ENCODE measurements around the gene VAT1L.

Gene VAT1L

DNA sequence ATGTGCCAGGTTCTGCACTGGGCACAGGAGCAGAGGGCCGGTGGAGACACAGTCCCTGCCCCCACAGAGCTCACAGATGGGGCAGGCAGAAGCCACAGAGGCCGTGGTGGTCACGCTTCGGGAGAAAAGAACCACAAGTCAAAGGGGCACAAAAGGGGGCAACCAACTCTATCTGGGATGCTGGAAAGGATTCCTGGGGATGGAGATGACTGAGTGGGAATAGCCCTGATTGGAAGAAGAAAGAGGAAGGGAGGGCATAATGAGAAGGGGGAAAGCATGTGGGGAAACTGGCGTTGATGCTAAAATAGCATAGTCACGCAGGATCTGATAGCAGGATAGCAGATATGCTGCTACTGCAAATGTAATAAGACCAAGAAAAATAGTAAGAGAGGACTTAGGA lies 69.7 kb downstream of the VAT1L start:
- no peak for DNase-seq (ENCODE audit: insufficient read length)
- no peak for TF ChIP-seq POLR2A (IDR thresholded peaks at IDR 0.05; ENCODE audit: low read depth, low read length)
- TF ChIP-seq POLR2AphosphoS5 (IDR thresholded peaks at IDR 0.05; ENCODE audit: low read depth, low read length) = no peak
- no peak for TF ChIP-seq TAF1 (IDR thresholded peaks at IDR 0.05; ENCODE audit: borderline replicate concordance, low read depth, low read length)
- no peak for FAIRE-seq

DNA sequence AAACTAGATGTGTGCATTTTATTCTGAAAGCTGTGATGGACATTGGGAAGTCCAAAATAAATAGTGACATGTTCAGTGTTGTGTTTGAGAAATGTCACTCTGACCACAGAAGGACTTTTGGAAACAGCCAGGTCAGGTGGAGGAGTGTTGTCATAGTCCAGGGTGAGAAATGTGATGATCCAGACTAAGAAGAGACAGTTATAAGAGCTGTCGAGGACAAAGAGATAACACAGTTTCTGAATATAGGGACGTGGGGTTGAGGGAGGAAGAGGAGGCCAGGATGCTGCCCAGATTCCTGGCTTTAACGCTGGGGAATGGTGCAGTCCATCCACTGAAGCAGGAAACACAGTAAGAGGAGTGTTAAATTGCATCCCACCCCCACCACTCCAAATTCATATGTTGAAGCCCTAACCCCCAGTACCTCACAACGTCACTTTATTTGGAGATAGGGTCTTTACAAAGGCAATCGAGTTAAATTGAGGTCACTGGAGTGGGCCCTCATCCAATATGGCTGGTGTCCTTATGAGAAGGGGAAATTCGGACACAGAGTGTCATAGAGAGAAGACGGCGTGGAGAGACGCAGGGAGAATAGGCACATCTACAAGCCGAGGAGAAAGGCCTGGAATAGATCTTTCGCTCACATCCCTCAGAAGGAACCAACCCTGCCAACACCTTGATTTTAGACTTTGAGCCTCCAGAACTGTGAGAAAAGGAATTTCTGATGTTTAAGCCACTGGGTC lies 71.3 kb downstream of the VAT1L start:
- FAIRE-seq = no peak

DNA sequence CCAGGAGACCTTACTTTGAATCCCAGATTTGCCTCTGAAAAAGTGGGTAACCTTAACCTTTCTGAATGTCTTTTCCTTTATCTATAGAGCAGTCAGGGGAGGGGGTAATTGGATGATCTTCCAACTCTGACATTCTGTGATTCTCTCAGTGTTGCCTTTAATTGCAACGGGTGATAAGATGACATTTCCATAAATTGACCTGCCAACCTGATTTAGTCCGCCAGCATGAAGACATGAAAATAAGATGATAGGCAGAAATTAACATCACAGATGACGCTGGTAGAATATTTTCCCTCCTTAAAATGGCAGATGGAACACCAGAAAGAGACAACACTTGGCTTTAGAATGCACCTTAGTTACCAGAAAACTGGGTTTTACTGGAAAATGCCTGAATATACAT lies 72.6 kb downstream of the VAT1L start:
- DNase-seq (ENCODE audit: insufficient read length) = no peak
- no peak for TF ChIP-seq TAF1 (IDR thresholded peaks at IDR 0.05; ENCODE audit: borderline replicate concordance, low read depth, low read length)
- TF ChIP-seq POLR2AphosphoS5 (IDR thresholded peaks at IDR 0.05; ENCODE audit: low read depth, low read length) = no peak
- TF ChIP-seq POLR2A (IDR thresholded peaks at IDR 0.05; ENCODE audit: low read depth, low read length) = no peak
- no peak for FAIRE-seq

More for the DNA sequence above, 71.3 kb downstream of the VAT1L start:
- DNase-seq (ENCODE audit: insufficient read length) = no peak
- TF ChIP-seq POLR2A (IDR thresholded peaks at IDR 0.05; ENCODE audit: low read depth, low read length) (no peak), POLR2AphosphoS5 (IDR thresholded peaks at IDR 0.05; ENCODE audit: low read depth, low read length) (no peak), TAF1 (IDR thresholded peaks at IDR 0.05; ENCODE audit: borderline replicate concordance, low read depth, low read length) (no peak)

DNA sequence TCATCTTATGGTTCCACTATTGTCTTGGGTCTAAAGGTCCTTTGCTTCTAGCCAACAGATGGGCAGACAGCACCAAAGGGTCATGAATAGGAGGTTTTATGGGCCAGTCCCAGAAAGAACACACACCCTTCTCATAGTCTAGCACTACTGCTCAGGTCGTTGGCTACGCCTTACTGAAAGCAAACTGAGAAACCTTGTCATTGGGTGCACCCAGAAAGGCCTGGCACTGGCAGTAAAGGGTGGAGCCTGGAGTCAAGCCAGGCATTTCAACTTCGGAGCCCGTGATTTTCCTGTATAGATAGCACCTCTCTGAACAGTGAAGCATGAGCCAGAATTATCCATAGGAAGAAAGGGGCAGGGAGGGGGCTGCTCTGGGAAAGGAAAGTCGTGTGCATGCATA lies 74.9 kb downstream of the VAT1L start:
- FAIRE-seq (no peak), DNase-seq (ENCODE audit: insufficient read length) (no peak)
- TF ChIP-seq POLR2A (IDR thresholded peaks at IDR 0.05; ENCODE audit: low read depth, low read length) (no peak), POLR2AphosphoS5 (IDR thresholded peaks at IDR 0.05; ENCODE audit: low read depth, low read length) (no peak)

DNA sequence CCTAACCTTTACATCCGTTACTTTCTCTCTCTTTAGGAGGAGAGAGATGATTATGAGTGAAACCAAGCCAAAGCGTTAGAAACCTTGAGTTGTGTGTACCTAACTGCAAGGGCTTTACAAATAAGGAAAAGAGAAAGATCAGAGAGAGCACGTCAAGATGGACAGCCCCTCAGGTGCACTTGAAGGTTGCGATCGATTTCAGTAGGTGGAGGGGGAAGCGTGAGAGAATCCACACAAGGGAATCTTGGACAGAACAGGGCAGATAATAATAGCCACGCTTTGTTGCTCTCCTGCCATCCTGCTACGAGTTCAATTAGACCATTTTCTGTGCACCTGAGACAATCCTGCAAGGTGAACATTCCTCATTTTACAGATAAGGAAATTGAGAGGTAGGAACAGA lies 78.4 kb downstream of the VAT1L start:
- no peak for FAIRE-seq
- no peak for DNase-seq (ENCODE audit: insufficient read length)
- TF ChIP-seq POLR2A (IDR thresholded peaks at IDR 0.05; ENCODE audit: low read depth, low read length) (no peak), TAF1 (IDR thresholded peaks at IDR 0.05; ENCODE audit: borderline replicate concordance, low read depth, low read length) (no peak), POLR2AphosphoS5 (IDR thresholded peaks at IDR 0.05; ENCODE audit: low read depth, low read length) (no peak)

DNA sequence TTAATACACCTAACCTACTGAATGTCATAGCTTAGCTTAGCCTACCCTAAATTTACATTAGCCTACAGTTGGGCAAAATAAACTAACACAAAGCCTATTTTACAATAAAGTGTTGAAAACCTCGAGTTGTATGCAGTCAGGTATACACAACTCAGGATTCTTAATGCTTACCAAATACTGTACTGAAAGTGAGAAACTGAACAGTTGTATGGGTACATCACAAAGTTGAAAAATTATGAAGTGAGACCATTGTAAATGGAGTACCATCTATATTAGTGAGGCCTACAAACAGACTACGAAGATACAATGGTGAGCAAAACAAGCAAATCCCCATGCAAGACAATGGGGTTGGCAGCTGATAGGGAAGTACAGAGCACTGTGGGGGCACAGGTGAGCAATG lies 79.7 kb downstream of the VAT1L start:
- DNase-seq (ENCODE audit: insufficient read length) (no peak), FAIRE-seq (no peak)
- TF ChIP-seq POLR2AphosphoS5 (IDR thresholded peaks at IDR 0.05; ENCODE audit: low read depth, low read length) (no peak), TAF1 (IDR thresholded peaks at IDR 0.05; ENCODE audit: borderline replicate concordance, low read depth, low read length) (no peak), POLR2A (IDR thresholded peaks at IDR 0.05; ENCODE audit: low read depth, low read length) (no peak)

DNA sequence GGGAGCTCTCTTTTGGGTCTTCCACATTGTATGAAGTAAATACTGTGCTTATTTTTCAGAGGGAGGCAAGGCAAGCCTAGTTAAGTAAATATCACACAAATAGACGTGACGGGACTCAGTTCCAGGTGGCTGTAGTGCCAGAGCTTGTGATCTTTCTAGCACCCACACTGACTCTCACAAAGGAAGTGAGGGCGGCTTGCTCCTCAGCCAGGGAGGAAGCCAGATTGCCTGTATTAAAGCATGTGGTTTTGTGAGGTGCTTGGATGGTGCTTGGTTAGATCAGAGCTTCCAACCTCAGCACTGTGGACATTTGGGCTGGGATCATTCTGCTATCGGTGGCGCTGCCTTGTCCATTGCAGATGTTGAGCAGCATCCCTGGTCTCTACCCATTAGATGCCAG lies 80.1 kb downstream of the VAT1L start:
- TF ChIP-seq POLR2A (IDR thresholded peaks at IDR 0.05; ENCODE audit: low read depth, low read length) (no peak), POLR2AphosphoS5 (IDR thresholded peaks at IDR 0.05; ENCODE audit: low read depth, low read length) (no peak), TAF1 (IDR thresholded peaks at IDR 0.05; ENCODE audit: borderline replicate concordance, low read depth, low read length) (no peak)
- FAIRE-seq = no peak
- peak; percentile 17 for DNase-seq (ENCODE audit: insufficient read length)

DNA sequence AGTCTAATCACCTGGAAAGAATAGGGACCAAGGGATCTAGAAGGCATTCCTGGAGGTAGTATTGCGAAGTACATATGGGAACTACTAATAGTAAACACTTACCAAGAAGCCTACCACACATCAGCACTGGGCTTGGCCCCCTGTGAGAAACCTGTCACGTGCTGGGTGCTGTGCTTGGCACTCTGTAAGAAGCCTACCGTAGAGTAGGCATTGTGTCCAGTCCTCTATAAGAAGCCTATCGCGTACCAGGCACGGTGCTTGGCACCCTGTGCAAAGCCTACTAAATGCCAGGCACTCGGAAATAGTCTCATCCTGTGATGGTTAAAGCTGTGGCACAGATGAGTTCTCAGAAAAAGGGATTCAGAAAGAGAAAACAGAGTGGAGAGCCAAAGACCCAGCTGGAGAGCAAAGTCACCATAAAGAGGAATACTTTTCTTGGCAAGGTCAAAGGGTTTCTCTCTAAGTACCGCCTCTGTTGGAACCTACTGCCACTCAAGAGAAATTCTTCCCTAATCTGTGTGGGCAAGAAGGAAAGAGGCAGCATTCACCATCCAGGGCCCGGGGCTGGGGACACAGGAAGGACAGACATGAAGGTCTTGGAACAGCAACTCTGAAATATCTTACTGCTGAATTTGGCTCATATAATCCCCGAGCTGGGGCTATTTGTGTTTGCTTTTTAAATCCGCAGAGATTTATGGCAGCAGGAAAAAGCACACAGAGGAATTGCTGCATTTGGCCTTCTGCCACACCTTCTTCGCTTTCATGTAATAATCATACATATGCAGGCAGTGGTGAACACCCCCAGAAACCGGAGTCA lies 81.8 kb downstream of the VAT1L start:
- FAIRE-seq (no peak), DNase-seq (ENCODE audit: insufficient read length) (no peak)
- no peak for TF ChIP-seq POLR2A (IDR thresholded peaks at IDR 0.05; ENCODE audit: low read depth, low read length)
- TF ChIP-seq POLR2AphosphoS5 (IDR thresholded peaks at IDR 0.05; ENCODE audit: low read depth, low read length) = no peak
- no peak for TF ChIP-seq TAF1 (IDR thresholded peaks at IDR 0.05; ENCODE audit: borderline replicate concordance, low read depth, low read length)

DNA sequence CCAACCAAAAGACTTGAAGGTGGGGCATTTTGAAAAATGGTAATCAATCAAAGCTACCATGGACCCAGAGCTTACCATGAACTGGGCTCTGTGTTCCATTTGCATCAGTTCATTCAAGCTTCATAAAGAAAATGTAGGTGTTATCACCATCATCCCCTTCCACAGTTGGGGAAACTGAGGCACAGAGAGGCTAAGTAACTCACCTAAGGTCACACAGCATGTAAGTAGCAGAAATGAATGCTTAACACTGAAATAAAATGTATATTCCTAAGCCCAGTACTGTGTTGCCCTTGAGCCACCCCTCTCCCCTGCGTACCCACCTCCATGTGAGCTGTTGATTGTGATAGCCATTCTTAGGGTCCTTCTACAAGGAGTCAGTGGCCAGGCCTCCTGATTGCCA lies 83.6 kb downstream of the VAT1L start:
- TF ChIP-seq TAF1 (IDR thresholded peaks at IDR 0.05; ENCODE audit: borderline replicate concordance, low read depth, low read length) (no peak), POLR2AphosphoS5 (IDR thresholded peaks at IDR 0.05; ENCODE audit: low read depth, low read length) (no peak), POLR2A (IDR thresholded peaks at IDR 0.05; ENCODE audit: low read depth, low read length) (no peak)
- FAIRE-seq (no peak), DNase-seq (ENCODE audit: insufficient read length) (no peak)

DNA sequence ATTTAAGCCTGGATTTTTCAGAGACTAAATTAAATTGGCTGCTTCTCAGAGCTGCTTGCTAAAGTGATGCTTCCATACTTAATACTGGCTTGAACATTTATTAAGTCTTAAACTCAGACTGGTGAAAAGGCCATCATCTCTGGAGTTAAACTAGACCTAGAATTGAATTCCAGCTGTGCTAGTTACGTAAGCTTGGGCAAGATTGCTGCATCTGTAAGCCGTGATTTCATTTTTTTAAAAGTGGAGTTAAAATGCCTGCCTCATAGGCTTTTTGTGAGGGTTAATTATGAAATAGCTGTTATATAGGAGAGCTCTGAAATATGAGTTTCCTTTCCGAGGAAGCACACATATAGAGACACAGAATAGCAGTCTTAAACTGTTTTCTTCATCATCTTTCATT lies 84.7 kb downstream of the VAT1L start:
- no peak for TF ChIP-seq TAF1 (IDR thresholded peaks at IDR 0.05; ENCODE audit: borderline replicate concordance, low read depth, low read length)
- no peak for TF ChIP-seq POLR2AphosphoS5 (IDR thresholded peaks at IDR 0.05; ENCODE audit: low read depth, low read length)
- TF ChIP-seq POLR2A (IDR thresholded peaks at IDR 0.05; ENCODE audit: low read depth, low read length) = no peak
- FAIRE-seq = no peak
- DNase-seq (ENCODE audit: insufficient read length) = no peak

DNA sequence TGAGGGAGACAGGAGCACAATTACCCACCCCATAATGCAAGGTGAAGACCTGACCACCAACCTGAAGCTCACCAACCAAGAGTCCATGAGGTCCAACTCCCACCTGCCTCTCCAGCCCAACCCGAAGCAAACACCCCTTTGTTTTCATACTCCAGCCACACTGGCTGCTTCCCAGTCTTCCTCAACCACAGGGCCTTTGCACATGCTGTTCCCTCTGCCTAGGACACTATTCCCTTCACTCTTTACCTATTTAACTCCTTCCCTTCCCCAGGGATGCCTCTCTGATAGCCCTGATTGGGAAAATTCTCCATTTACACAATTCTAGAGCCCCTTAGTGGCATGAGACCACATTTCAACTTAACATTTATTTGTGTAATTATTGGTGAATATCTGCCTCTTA lies 86.0 kb downstream of the VAT1L start:
- no peak for DNase-seq (ENCODE audit: insufficient read length)
- FAIRE-seq = no peak
- TF ChIP-seq POLR2AphosphoS5 (IDR thresholded peaks at IDR 0.05; ENCODE audit: low read depth, low read length) (no peak), TAF1 (IDR thresholded peaks at IDR 0.05; ENCODE audit: borderline replicate concordance, low read depth, low read length) (no peak), POLR2A (IDR thresholded peaks at IDR 0.05; ENCODE audit: low read depth, low read length) (no peak)

DNA sequence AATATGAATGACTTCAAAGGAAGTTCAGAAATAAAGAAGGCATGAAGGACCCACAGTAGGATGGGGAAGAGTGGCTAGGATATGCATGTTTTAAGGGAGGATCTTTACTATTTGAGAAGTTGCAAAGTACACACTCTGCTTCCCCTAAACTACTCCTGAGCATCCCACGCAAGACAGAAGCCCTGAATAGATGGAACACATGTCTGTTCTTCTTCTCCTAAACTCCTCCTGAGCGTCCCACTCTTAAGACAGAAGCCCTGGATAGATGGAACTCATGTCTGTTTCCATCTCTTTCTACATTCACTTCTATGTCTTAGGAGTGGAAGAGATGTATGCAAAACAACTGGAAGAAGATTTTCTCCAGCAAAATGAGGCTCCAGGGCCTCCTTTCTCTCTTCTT lies 88.4 kb downstream of the VAT1L start:
- TF ChIP-seq POLR2AphosphoS5 (IDR thresholded peaks at IDR 0.05; ENCODE audit: low read depth, low read length) (no peak), TAF1 (IDR thresholded peaks at IDR 0.05; ENCODE audit: borderline replicate concordance, low read depth, low read length) (no peak), POLR2A (IDR thresholded peaks at IDR 0.05; ENCODE audit: low read depth, low read length) (no peak)
- DNase-seq (ENCODE audit: insufficient read length) (no peak), FAIRE-seq (no peak)

All from GM12892 (cell line).